ENCODE measurements around the gene SSTR1. TPM values are rescaled to one million over a fixed set of nuclear protein-coding genes. Genes with fewer than 3 reads are reported as not detected.

Gene SSTR1
- total RNA-seq, 4 donors from 2014 or later, result 0.16 to 0.83 (median 0.33) TPM; not detected in 1

DNA sequence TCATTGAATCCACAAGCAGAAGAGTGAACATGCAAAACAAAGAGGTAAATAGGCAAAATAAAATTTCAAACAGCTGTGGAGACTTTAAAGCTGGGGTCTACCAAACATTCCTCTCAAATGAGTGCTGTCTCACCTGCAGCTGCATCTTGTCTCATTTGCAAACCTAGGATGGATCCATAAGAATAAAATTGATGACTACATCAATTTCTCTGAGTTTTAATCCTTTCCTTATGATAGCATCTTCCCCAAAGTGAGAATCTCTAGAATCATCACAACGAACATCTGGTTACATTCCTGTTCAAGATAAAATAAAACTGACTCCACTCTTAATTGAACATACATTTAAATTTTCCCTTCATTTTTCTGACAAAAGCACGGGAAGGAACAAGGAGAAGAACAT lies 18.2 kb downstream of the SSTR1 start:
- H3K9me3 ChIP-seq, result no peaks in the 10 kb centered on the region
- ATAC-seq (no peak), DNase-seq (no peak)
- no peaks in the 10 kb centered on the region for H3K4me1 ChIP-seq
- intact Hi-C loops (cut with DNase I; ENCODE audit: low total_unique reads) (no loop called here), in situ Hi-C loops (cut with MboI; ENCODE audit: low sequenced_read_pairs in 4 of 4) (no loop called here)
- no peaks in the 10 kb centered on the region for H3K27me3 ChIP-seq
- no peak overlapping the region for H3K27ac ChIP-seq
- H3K4me3 ChIP-seq, result no peak overlapping the region
- TF ChIP-seq POLR2A (IDR thresholded peaks at IDR 0.05), result no peak
- TF ChIP-seq, protein P1, sequence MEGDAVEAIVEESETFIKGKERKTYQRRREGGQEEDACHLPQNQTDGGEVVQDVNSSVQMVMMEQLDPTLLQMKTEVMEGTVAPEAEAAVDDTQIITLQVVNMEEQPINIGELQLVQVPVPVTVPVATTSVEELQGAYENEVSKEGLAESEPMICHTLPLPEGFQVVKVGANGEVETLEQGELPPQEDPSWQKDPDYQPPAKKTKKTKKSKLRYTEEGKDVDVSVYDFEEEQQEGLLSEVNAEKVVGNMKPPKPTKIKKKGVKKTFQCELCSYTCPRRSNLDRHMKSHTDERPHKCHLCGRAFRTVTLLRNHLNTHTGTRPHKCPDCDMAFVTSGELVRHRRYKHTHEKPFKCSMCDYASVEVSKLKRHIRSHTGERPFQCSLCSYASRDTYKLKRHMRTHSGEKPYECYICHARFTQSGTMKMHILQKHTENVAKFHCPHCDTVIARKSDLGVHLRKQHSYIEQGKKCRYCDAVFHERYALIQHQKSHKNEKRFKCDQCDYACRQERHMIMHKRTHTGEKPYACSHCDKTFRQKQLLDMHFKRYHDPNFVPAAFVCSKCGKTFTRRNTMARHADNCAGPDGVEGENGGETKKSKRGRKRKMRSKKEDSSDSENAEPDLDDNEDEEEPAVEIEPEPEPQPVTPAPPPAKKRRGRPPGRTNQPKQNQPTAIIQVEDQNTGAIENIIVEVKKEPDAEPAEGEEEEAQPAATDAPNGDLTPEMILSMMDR (IDR thresholded peaks at IDR 0.05 in 4 of 5, conservative IDR thresholded peaks at IDR 0.05 in 1 of 5), result no peak
- H3K36me3 ChIP-seq, result no peaks in the 10 kb centered on the region

DNA sequence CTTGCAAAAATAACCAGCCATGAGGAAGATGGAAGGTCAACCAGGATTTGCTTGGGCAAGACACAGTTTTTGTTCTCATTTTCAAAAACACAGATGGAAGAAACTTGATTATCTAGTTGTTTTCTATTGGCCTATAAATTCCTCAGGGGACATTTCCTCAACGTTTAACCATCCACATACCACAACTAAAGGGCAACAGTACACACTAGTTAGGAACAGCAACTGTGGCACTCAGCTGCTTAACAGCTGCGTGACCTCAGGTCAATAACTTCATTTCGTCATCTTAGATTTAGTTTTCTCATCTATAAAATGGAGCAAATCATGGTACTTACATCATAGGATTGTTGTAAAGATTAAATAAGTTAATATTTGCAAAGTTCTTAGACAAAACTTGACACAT lies 18.7 kb downstream of the SSTR1 start:
- DNase-seq (no peak), ATAC-seq (no peak)
- intact Hi-C loops (cut with DNase I; ENCODE audit: low total_unique reads), result no loop called here

DNA sequence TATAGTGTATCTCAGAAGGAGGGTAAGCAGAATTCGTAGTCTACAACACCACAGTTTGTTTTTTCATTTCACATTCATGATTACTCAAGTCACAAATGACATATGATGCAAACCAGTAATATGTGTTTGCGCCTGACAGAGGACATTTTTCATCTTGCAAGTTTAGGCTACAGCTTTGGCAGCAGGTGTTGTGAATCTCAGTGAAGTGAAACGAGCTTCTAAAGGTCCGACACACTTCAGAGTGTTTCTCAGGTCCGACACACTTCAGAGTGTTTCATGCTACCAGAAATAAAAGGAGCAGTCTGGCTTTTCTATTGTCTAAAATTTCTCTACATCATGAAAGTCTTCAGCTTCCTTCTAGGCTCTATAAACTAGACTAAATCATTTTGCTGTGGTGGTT lies 25.5 kb downstream of the SSTR1 start:
- DNase-seq (no peak), ATAC-seq (no peak)
- Histone ChIP-seq H3K9me3 (no peaks in the 10 kb centered on the region), H3K4me3 (no peak overlapping the region), H3K27me3 (no peaks in the 10 kb centered on the region), H3K36me3 (no peaks in the 10 kb centered on the region), H3K4me1 (no peaks in the 10 kb centered on the region), H3K27ac (no peak overlapping the region)
- in situ Hi-C loops (cut with MboI; ENCODE audit: low sequenced_read_pairs in 4 of 4) (no loop called here), intact Hi-C loops (cut with DNase I; ENCODE audit: low total_unique reads) (no loop called here)
- TF ChIP-seq, protein P1 (IDR thresholded peaks at IDR 0.05 in 4 of 5, conservative IDR thresholded peaks at IDR 0.05 in 1 of 5), result no peak
- TF ChIP-seq POLR2A (IDR thresholded peaks at IDR 0.05), result no peak

More for the DNA sequence above, 18.7 kb downstream of the SSTR1 start:
- Histone ChIP-seq H3K27me3 (no peaks in the 10 kb centered on the region), H3K27ac (no peak overlapping the region), H3K9me3 (no peaks in the 10 kb centered on the region), H3K36me3 (no peaks in the 10 kb centered on the region), H3K4me1 (no peaks in the 10 kb centered on the region), H3K4me3 (no peak overlapping the region)
- no peak for TF ChIP-seq POLR2A (IDR thresholded peaks at IDR 0.05)
- TF ChIP-seq, protein P1 (IDR thresholded peaks at IDR 0.05 in 4 of 5, conservative IDR thresholded peaks at IDR 0.05 in 1 of 5), result no peak
- in situ Hi-C loops (cut with MboI; ENCODE audit: low sequenced_read_pairs in 4 of 4), result no loop called here

DNA sequence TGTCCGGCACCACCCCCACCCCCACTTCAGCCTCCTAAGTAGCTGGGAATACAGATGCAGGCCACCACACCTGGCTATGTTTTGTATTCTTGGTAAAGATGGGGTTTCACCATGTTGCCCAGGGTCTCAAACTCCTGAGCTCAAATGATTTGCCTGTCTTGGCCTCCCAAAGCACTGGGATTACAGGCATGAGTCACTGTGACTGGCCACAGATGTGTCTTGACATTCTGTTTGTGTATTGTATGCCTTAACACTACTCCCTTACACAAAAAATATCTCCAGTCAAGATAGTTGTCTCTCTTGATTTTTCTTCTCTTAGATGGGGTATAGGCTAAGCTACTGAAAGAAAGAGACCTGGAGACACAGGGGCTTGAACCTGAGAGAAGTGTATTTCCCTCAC lies 30.6 kb downstream of the SSTR1 start:
- Histone ChIP-seq H3K36me3 (no peaks in the 10 kb centered on the region), H3K9me3 (no peaks in the 10 kb centered on the region), H3K4me3 (no peak overlapping the region), H3K27me3 (no peaks in the 10 kb centered on the region), H3K27ac (no peak overlapping the region), H3K4me1 (no peaks in the 10 kb centered on the region)
- DNase-seq, result no peak
- TF ChIP-seq, protein P1 (IDR thresholded peaks at IDR 0.05 in 4 of 5, conservative IDR thresholded peaks at IDR 0.05 in 1 of 5), result no peak
- no peak for TF ChIP-seq POLR2A (IDR thresholded peaks at IDR 0.05)
- in situ Hi-C loops (cut with MboI; ENCODE audit: low sequenced_read_pairs in 4 of 4), result no loop called here
- intact Hi-C loops (cut with DNase I; ENCODE audit: low total_unique reads), result no loop called here
- no peak for ATAC-seq

DNA sequence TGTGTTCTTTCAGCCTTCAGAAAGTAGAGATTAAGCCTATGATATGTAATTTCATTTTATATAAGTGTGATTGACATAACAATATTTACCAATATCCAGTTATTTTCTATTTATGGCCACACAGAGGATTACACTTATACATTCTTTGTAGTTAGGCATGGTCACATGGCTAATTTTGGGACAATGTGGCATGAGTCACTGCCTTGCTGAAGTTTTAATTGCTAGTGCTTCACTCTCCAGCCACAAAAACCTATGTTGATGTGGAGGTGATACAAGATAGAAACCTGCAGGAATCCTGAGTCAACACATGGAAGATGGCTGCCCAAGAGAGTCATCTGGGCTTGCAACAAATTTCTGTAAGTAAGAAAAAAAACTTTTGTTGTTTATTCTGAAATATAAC lies 31.2 kb downstream of the SSTR1 start:
- no peak overlapping the region for H3K4me3 ChIP-seq
- H3K4me1 ChIP-seq, result no peaks in the 10 kb centered on the region
- no peaks in the 10 kb centered on the region for H3K36me3 ChIP-seq
- H3K27ac ChIP-seq, result no peak overlapping the region
- ATAC-seq (no peak), DNase-seq (no peak)
- no peaks in the 10 kb centered on the region for H3K9me3 ChIP-seq
- H3K27me3 ChIP-seq, result no peaks in the 10 kb centered on the region
- no peak for TF ChIP-seq POLR2A (IDR thresholded peaks at IDR 0.05)
- TF ChIP-seq, protein P1 (IDR thresholded peaks at IDR 0.05 in 4 of 5, conservative IDR thresholded peaks at IDR 0.05 in 1 of 5), result no peak
- in situ Hi-C loops (cut with MboI; ENCODE audit: low sequenced_read_pairs in 4 of 4) (no loop called here), intact Hi-C loops (cut with DNase I; ENCODE audit: low total_unique reads) (no loop called here)

All from gastrocnemius medialis (tissue), 4 donors.